Raji (cell line): Measurements from ENCODE around the gene TULP1.

ENCODE experiments used
- POLR2A ChIP-seq: IDR thresholded peaks from 2 replicates; pipeline ENCODE4 v1.6.1; 2011; ENCODE audit warnings: low read depth, low read length, control low read depth; ENCODE audit not compliant: insufficient read depth

The TULP1 gene

DNA sequence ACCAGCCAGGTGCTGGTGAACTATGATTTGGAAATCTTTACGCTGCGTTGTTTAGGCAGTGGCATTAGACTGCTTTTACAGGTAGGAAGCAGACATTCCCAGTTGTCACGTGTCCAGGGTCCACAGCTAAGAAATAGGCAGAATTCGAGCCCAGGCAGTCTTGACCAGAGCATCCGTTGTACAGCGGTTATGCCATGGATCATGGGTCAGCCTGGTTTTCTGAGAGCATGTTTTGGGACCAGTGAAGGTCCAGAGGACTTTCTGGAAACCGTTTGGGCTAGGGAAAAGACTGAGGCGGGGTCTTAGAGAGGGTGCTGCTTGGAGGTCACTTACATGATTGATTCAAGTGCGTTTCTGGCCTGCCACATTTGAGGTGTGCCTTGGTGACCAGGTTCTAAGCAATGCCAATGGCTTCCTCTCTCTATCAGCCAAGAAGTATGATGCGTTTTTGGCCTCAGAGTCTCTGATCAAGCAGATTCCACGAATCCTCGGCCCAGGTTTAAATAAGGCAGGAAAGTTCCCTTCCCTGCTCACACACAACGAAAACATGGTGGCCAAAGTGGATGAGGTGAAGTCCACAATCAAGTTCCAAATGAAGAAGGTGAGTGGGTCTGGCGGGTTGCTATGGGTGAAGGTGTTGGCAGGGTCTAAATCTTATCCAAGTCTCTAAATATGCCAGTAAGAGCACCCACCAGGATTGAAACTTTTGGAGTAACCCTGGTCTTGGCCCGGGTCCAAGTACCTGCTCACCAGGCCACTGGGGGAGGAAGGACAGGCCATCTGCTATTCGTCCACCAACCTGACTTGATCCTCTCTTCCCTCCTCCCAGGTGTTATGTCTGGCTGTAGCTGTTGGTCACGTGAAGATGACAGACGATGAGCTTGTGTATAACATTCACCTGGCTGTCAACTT is 42.7 kb downstream of the TULP1 start:
- TF ChIP-seq POLR2A: 0 out of 2 replicates have a peak, but pooled peaks have one; percentile 23

DNA sequence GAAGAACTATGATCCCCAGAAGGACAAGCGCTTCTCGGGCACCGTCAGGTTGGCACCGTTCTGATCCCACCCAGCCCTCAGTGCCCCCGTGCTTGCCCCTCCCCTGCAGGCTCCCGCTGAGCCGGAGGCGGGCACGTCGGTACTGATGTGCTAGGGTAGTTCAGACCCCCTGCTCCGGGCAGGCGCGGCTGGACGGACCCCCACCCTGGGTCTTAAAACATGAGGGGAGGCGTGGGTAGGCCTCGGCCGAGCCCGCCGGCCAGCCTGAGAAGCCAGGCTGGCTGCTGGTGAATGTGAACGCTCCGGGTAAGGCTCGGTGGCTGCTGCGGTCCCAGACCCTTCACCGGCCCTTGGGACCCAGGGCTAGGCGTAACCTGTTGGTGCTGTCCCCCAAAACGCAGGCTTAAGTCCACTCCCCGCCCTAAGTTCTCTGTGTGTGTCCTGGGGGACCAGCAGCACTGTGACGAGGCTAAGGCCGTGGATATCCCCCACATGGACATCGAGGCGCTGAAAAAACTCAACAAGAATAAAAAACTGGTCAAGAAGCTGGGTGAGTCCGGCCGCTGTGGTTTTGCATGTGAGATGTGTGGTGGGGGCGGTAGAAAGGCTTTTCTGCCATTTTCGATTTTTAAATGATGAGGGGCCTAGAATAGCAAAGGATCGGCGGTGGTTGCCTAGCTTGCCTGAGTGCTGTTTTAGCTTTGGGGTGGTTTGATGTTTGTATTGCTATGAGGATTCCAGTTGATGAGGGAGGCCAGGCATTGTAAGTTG is 43.5 kb downstream of the TULP1 start:
- TF ChIP-seq POLR2A: peak; percentile 6; the same call in 1 of the 2 replicates

DNA sequence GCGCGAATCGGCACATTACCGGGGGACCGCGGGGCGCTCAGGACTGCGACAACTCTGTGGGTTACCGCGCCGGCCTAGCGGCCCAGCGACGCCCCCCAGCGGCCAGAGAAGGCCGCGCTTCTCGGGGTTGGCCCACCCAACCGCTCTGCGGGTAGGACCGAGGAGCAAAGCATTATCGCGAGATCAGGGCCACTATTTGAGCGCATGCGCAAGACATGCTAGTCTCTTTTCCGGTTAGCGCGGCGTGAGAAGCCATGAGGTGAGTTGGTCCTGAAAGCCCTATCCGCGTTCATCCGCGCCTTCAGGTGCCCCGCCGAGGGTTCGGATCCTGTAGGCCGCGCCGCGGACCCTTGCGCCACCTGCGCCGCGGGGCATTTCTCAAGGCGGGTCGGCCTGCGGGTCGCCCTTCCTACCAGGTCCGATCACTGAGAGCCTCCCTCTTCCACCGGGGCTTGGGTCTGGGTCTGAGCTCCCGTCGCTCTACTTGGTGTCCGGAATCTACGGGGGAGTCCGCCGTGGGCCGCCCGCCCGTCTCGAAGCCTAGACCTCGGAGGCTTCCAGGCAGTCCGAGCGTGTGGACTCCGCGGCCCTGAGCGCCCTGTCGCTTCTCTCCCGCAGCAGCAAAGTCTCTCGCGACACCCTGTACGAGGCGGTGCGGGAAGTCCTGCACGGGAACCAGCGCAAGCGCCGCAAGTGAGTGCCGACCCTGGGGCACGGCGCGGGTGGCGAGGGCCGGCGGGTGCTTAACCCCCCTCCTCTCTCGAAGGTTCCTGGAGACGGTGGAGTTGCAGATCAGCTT is 44.3 kb downstream of the TULP1 start, which contains the start of gene RPL10A:
Gene RPL10A (plus strand): TSS at position 221 of the 799 bp plus-strand sequence. CDS start 34 bp downstream, at position 255.
- TF ChIP-seq POLR2A: peak; percentile 100

DNA sequence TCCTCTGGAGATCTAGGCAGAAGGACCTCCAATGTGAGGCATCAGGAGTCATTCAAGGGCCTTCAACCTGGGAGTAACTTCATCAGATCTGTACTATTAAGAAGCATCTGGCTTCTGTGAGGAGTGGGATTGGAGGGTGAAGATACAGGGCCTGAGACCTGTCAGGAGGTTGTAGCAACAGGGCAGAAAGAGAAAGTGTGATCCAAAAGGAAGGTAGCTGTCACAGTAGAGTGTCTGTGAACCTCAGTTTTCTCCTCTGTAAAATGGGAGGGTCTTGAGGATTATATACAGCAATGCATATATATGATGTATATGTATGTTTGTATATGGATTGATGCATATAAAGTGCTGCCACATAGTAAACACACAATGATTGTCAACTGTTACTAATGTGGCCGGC is 47.0 kb downstream of the TULP1 start:
- no peak for TF ChIP-seq POLR2A

DNA sequence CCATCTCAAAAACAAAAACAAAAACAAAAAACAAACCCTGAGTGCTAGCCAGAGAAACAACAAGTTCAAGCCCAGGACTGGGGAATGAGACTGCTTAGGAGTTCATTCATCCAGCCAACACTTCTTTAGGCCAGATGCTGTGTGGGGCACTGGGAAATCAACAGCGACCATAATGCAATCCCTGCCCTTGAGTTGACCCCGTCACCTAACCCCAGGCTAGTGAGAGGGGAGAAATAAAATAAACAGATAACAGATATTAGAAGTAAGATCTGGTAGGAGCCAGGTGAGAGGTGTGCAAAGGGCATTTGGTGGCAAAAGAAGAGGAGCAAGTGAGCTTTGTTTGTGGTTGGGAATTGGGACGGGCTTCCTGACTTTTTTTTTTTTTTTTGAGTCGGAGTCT is 49.4 kb downstream of the TULP1 start:
- TF ChIP-seq POLR2A: no peak

DNA sequence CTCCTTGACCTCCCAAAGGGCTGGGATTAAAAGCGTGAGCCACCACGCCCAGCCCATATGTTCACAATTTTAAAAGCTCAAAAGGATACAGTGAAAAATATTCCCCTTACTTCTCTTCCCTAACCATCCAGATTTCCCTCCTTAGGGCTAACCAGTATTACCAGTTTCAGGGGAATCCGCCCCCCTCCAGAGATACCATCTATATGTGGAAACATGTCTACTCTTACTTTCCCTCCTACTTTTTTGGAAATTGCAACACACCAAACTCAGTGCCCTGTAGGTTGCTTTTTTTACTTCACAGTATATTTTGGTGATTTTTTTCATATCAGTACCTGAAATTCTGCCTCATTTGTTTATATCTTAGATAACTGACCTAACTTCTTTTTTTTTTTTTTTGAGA is 51.4 kb downstream of the TULP1 start:
- no peak for TF ChIP-seq POLR2A

DNA sequence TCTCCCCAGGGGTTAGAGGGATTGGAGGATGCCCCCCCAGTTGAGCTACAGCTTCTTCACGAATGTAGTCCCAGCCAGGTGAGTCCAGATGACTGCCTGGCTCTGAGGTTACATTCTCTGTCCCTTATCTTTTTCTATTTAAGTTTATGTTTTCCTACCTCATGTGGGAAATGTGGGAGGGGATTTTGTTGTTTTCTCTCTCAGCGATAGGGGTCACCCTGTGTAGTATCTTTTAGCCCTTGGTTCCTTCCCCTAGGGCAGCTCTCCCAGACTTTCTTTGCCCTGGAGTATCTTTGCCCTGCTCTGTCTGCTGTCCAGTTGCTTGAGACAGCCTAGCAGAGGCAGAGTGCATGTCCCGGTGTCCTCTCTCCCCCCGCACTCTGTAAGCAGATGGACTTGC is 54.8 kb downstream of the TULP1 start:
- no peak for TF ChIP-seq POLR2A

DNA sequence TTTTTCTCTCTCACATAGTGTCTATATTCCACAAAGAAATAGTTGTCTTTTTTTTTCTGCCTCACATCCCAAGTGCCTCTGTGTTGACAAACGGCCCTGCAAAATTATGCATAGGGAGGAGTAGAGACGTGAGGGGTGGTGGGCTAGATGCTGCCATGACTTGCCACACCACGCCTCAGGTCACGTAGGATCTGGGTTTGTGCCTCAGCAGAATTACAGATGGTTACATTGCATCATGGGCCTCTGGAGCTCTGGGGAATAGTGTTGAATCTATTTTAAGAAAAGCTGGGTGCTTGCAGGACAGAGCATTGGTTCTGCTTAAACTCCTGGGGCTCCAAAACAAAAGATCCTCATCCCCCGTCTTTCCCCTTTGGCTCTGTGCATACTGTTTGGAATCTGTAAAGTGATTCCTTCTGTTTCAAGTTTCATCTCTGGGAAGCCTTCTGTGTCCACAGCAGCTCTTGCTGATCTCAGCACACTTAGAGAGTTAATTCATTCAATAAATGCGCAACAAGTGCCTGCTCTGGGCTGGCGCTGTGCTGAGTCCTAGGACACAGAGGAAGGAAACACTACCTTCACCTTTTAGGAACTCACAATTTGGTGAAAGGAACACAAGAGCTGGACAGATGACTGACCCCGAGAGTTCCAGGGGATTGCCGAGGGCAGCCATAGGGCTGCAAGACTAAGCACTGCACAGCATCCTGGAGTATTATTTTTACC is 58.1 kb downstream of the TULP1 start:
- TF ChIP-seq POLR2A: no peak

DNA sequence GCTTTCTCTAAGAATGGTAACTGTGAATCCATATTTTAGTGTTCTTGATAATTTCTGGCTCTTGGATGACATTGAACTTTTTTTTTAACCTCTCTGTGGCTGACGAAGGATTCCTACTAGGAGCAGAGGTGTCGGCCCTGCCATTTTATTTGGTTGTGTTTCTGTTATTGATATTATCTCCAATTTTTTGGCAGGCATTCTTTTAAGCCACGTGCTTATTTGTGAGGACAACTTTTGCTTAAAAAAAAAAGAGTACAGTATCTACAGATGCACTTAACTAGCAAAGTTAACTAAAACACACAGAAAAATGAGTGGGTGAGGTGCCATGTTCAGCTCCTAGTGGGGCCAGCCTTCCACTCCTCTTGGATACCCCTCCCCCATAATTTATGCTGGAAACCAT is 59.5 kb downstream of the TULP1 start:
- no peak for TF ChIP-seq POLR2A

DNA sequence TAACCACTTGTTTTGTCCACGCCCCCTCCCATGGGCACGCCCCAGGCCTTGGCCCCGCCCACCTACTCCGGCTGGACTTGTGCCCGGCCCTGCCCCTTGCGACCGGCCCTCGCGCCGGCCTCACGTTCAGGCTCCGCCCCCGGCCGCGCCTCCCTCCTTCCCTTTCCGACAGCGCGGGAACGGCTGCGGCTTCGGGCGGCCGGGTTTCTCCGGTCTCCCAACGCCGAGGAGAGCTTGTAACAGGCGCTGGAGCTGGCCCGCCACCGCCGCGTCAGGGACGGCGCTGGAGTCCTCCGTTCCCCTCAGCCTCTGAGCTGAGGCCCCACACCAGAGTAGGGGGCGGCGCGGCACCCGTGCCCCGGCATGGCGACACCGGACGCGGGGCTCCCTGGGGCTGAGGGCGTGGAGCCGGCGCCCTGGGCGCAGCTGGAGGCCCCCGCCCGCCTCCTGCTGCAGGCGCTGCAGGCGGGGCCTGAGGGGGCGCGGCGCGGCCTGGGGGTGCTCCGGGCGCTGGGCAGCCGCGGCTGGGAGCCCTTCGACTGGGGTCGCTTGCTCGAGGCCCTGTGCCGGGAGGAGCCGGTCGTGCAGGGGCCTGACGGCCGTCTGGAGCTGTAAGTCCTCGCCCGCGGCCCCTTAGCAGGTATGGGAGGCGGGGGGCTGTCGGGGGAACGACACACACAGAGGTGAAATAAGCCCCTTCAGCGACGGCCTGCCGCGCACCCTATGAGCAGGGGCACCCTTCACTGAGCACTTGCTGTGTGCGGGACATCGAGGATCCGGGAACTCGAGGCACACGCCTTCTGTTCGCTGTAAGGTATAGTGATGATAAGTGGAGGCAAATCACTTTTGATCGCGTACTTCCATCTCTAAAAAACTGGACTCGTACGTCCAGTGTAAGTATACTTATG is 60.3 kb downstream of the TULP1 start, which contains the start of gene FANCE:
Gene FANCE (plus strand): TSS at position 156 of the 908 bp plus-strand sequence. CDS start 208 bp downstream, at position 364.
- TF ChIP-seq POLR2A: peak; percentile 70

DNA sequence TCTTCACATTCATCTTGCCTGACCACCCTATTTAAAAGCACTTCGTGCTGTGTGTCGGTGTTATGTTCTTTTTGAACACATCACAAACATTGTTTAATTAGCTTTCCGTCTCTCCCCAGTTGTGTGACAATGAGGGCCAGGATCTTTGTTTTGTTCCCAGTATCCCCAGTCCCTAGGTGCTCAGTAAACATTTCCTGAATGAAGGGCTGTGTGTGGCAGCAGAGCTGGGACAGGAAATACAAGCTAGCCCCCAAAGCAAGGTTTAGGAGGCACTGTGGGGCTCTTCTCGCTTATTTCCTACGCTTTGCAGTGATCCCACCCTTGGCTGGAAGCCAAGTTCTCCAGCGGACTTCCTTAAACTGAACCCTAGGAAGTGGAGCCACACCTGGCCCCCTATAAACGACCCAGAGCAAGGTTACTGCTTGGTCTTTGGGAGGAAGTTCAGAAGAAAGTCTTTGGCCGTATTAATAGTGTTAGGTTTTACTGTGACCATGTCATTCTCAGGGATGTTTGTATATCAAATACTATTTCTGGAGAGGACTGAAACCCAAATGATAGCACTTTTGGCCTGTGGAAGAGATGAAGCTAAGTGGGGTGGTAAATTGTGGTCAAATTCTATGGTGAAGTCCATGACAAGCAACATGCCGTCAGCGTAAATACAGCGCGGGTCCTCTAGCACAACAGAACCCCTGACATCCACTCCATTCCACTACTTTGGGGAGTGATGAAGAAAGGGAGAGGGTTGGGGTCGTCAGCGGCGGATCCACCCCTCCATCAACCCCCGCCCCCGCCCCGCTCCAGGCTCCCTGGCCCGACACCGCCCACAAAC is 61.1 kb downstream of the TULP1 start:
- no peak for TF ChIP-seq POLR2A

DNA sequence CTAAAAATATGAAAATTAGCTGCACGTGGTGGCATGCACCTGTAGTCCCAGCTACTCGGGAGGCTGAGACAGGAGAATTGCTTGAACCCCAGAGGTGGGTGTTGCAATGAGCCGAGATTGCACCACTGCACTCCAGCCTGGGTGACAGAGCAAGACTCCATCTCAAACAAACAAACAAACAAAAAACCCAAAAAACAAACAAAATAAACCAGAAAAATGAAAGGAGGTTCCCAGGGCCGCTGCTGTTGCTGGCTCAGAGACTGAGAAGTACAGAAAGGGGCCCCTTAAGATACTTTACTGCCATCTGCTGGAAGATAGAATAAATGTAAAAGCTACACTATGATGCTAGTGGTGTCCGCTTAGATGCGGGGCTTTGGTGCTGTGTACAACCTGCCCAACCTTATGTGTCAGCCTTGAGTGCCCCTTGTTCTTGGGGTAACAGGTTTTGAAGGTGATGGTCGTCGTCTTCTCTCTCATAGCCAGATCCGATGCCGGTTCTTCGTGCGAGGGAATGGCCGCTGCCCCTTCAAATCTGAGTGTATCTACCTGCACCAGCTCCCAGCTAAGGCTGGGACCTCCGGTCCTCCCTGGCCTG is 63.3 kb downstream of the TULP1 start:
- no peak for TF ChIP-seq POLR2A
